ENCODE measurements around the gene NR5A1.

NR5A1 gene

DNA sequence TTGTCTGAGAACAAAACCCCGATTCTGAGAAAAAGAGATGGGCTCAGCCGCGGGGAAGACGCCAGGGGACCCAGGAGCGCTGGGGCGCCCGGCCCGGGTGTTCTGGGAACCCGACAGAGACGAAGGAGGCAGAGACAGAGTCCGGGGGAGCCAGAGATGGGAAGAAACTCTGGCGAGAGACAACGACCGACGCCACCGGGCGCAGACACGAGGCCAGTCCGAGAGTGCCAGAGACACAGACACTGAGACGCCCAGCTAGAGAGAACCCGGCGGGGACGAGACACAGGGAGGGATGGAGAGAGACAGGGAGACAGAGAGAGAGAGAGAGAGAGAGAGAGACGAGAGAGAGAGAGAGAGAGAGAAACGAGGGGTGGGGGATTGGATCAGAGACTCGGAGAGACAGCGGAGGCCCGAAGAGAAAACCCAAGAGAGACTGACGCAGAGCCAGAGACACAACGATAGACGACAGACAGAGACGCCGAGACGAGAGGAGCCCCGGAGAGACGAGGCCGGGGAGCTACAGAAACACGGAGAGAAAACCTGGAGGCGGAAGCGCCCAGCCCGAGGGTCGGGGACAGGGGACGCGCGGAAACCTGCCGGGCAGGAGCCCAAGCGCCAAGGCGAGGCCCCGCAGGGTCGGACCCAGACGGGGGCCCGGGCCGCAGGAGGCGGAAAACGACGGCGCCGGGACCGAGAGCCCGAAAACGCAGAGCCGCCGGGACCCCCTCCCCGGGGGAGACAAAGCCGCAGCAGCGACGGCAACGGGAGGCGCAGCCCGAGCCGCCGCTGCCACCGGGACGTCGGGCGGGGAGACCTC, 3.3 kb downstream of the NR5A1 start:
- Histone ChIP-seq H3K9me3 (replicated peaks; ENCODE audit: low read length) (no peaks in the 10 kb centered on the region), H3K36me3 (ENCODE audit: insufficient read depth, low read length) (no peaks in the 10 kb centered on the region), H3K9ac (ENCODE audit: low read depth, low read length) (no peak overlapping the region), H3K4me3 (ENCODE audit: low read length) (no peak overlapping the region), H3K4me2 (ENCODE audit: low read length) (no peak overlapping the region), H3K27me3 (ENCODE audit: control insufficient read depth, insufficient read depth, low read length) (peaks cover 70% of the 10 kb centered on the region), H3K4me1 (ENCODE audit: control insufficient read depth, insufficient read depth, low read length) (no peaks in the 10 kb centered on the region)

DNA sequence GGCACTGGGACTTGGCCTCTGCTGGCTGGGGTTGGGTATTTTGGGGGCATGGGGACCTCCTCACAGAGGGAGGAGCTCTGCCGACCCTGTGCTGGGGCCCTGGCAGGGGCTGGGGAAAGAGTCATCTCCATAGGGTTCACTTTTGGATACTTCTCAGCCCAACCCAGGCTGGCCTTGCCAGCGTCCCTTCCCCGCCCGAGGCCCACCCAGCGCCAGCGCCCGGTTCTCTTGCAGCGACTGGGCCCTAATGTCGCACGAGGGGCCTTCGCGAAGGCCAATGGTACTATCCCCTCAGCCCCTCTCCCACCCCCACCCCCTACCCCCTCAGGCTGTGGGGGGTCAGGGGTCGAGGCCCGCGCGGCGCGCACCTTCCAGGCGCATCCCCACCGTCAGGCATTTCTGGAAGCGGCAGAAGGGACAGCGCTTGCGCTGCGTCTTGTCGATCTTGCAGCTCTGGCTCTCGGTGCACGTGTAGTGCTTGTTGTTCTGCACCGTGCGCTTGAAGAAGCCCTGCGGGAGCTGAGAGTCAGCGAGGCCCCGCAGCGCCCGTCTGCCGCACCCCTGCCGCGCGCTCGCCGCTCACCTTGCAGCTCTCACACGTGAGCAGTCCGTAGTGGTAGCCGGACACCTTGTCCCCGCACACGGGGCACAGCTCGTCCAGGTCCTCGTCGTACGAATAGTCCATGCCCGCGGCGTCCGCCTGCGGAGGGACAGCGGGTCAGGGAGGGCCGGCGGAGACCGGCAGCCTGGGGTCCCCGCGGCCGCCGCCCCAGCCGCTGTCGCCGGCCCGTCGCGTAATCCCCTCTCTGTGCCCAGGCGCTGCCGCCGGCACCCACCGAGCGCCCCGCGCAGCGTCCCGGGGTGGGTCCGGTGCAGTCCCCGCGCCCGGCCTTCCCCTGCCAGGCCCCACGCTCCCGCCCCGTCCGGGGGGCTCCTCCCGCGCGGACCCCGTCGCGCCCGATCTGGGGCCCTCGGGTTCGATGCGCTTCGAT, 4.2 kb downstream of the NR5A1 start:
- H3K9me3 ChIP-seq (replicated peaks; ENCODE audit: low read length), result no peaks in the 10 kb centered on the region
- H3K4me3 ChIP-seq (ENCODE audit: low read length), result no peak overlapping the region
- no peaks in the 10 kb centered on the region for H3K36me3 ChIP-seq (ENCODE audit: insufficient read depth, low read length)
- H3K9ac ChIP-seq (ENCODE audit: low read depth, low read length), result no peak overlapping the region
- H3K4me1 ChIP-seq (ENCODE audit: control insufficient read depth, insufficient read depth, low read length), result no peaks in the 10 kb centered on the region
- no peak overlapping the region for H3K4me2 ChIP-seq (ENCODE audit: low read length)
- H3K27me3 ChIP-seq (ENCODE audit: control insufficient read depth, insufficient read depth, low read length), result peaks cover 77% of the 10 kb centered on the region

DNA sequence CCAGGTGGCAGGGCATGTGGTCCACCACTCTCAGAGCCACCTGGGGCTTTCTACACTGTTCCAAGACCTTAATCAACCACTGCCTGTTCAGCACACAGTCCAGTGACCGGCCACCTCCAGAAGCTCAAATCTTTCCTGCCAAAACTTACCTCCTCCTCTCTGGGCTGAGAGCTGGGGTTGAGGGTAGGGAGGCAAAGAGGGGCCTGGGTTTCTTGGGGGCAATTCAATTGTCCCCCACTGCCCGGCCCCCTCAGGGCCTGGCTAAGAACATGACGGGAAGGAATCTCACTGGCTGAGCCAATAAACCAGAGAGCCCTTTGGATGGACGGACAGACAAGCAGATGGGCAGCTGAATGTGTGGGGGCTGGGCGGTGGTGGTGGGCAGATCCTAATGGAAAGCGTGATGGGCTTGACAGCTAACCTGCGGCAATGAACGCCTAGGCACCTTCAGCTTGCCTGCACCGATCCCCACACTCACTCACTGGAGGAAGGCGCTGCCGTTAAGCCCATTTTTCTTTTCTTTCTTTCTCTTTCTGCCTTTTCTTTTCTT, 5.4 kb downstream of the NR5A1 start:
- Histone ChIP-seq H3K9me3 (replicated peaks; ENCODE audit: low read length) (no peaks in the 10 kb centered on the region), H3K4me1 (ENCODE audit: control insufficient read depth, insufficient read depth, low read length) (no peaks in the 10 kb centered on the region), H3K4me2 (ENCODE audit: low read length) (no peak overlapping the region), H3K27me3 (ENCODE audit: control insufficient read depth, insufficient read depth, low read length) (peaks cover 82% of the 10 kb centered on the region), H3K36me3 (ENCODE audit: insufficient read depth, low read length) (no peaks in the 10 kb centered on the region), H3K4me3 (ENCODE audit: low read length) (no peak overlapping the region), H3K9ac (ENCODE audit: low read depth, low read length) (no peak overlapping the region)

DNA sequence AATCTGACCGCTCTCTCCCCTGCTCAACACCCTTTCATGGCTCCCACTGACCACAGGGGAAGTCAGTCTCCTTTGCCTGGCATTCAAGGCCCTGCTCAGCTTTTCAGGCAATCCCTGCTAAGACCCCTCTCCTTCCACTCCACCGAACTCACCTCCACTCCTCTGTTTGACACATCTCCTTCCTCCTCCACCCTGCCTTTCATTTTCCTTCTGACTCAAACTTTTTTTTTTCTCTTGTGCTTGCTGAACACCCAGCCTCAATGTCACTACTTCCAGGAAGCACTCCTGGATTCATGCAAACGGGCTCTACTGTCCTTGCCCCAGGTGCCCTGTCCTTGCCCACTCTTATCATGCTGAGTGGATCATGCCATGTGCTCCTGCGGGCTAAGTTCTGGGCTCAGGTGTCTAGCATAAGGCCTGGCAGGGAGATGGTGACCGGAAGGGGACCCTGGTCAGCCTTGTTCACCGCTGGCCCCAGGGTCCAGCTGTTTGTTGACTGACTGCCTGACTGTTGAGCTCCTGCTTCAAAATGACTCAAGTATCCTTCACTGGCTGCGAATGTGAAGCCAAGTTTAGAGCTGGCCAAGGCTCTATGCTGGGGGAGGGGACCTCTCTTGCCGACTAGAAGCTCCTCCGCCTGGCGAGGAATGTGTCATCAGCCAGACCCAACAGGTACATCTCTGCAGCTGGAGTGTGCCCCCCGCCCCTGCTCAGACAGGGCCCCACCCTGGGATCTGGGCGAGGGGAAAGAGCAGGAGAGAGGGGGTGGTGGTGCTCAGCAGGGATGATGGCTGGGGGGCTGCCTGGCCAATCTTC, 6.2 kb downstream of the NR5A1 start:
- Histone ChIP-seq H3K4me1 (ENCODE audit: control insufficient read depth, insufficient read depth, low read length) (no peaks in the 10 kb centered on the region), H3K27me3 (ENCODE audit: control insufficient read depth, insufficient read depth, low read length) (peaks cover 84% of the 10 kb centered on the region), H3K4me2 (ENCODE audit: low read length) (no peak overlapping the region), H3K4me3 (ENCODE audit: low read length) (no peak overlapping the region), H3K9ac (ENCODE audit: low read depth, low read length) (no peak overlapping the region), H3K36me3 (ENCODE audit: insufficient read depth, low read length) (no peaks in the 10 kb centered on the region), H3K9me3 (replicated peaks; ENCODE audit: low read length) (no peaks in the 10 kb centered on the region)

DNA sequence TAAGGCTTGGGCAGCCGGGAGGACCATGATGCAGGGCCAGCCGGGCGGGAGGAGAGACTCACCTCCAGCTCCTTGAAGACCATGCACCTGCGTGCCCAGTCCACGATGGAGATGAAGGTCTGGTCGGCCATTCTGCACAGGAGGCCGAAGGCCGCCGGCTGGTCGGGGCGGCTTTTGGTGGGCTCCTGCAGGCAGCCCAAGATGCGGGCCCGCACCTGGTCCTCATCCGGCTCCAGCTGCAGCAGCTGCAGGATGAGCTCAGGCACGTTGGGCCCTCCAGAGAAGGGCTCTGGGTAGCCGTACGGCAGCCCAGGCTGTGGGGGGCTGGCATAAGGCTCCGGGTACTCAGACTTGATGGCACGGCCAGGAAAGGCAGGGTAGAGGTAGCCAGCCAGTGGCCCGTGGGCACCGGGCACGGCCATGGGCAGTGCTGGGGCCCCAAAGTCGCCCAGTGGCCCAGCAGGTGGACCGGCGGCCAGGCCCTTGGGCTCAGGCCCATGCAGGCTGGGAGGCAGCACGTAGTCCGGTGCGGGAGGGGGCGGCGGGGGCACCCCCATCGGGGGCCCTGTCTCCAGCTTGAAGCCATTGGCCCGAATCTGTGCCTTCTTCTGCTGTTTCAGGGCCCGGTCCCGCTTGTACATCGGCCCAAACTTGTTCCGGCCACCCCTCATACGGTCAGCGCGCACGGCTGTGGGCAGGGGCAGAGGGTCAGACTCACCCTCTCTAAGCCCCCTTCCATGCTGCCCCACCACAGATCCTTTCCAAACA, 7.0 kb downstream of the NR5A1 start:
- no peak overlapping the region for H3K4me2 ChIP-seq (ENCODE audit: low read length)
- H3K36me3 ChIP-seq (ENCODE audit: insufficient read depth, low read length), result no peaks in the 10 kb centered on the region
- H3K4me1 ChIP-seq (ENCODE audit: control insufficient read depth, insufficient read depth, low read length), result no peaks in the 10 kb centered on the region
- H3K9me3 ChIP-seq (replicated peaks; ENCODE audit: low read length), result no peaks in the 10 kb centered on the region
- H3K9ac ChIP-seq (ENCODE audit: low read depth, low read length), result no peak overlapping the region
- no peak overlapping the region for H3K4me3 ChIP-seq (ENCODE audit: low read length)
- peaks cover 82% of the 10 kb centered on the region for H3K27me3 ChIP-seq (ENCODE audit: control insufficient read depth, insufficient read depth, low read length)

DNA sequence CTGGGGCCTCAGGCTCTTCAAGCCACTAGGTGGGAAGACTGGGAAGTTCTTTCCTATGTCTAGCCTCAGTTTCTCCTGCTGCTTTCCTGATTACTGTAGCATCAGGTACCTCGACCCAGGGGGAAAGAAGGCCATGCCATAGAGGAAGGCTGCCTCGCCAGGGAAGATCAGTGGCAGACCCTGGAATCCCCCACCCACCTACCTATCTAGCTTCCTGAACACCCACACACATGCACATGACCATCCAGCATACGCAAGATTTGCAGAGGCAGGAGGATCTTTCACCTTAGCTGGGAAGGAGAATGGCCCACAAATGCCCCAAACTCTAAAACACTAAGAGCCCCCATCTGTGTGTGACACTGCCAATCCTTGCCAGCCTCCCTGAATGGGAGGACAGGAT, 8.0 kb downstream of the NR5A1 start:
- no peak overlapping the region for H3K9ac ChIP-seq (ENCODE audit: low read depth, low read length)
- H3K4me1 ChIP-seq (ENCODE audit: control insufficient read depth, insufficient read depth, low read length), result no peaks in the 10 kb centered on the region
- H3K4me3 ChIP-seq (ENCODE audit: low read length), result no peak overlapping the region
- H3K9me3 ChIP-seq (replicated peaks; ENCODE audit: low read length), result no peaks in the 10 kb centered on the region
- no peaks in the 10 kb centered on the region for H3K36me3 ChIP-seq (ENCODE audit: insufficient read depth, low read length)
- peaks cover 85% of the 10 kb centered on the region for H3K27me3 ChIP-seq (ENCODE audit: control insufficient read depth, insufficient read depth, low read length)
- no peak overlapping the region for H3K4me2 ChIP-seq (ENCODE audit: low read length)

DNA sequence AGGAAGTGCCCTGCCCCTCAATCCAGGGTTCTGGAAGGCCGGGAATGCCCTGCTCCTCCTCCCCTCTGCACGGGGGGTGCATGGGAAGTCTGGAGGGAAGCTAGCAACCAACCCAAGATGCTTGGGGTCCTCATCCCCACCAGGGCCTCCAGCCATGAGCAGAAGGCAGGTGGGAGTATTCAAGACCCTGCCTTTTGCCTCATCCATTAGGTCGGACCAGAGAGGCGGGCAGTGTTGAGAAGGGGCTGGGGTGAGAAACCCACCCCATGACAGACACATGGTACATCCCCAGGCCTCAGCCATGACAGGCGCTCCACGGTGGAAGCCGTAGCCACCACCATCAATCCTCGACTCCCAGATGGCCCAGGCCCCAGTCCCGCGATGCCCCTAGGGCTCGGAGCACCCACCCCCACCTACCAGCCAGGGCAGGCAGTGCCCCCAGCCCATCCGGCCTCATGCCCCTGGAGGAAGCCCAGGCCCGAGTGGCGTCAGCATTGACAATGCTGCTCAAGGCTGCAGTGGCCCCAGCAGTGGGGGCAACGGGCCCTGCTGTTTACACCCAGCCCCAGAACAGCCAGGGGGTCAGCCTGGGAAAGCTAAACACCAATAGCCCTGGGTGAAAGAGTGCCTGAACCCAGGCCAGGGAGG, 8.6 kb downstream of the NR5A1 start:
- H3K4me2 ChIP-seq (ENCODE audit: low read length), result no peak overlapping the region
- H3K9ac ChIP-seq (ENCODE audit: low read depth, low read length), result no peak overlapping the region
- no peak overlapping the region for H3K4me3 ChIP-seq (ENCODE audit: low read length)
- no peaks in the 10 kb centered on the region for H3K9me3 ChIP-seq (replicated peaks; ENCODE audit: low read length)
- H3K36me3 ChIP-seq (ENCODE audit: insufficient read depth, low read length), result no peaks in the 10 kb centered on the region
- H3K27me3 ChIP-seq (ENCODE audit: control insufficient read depth, insufficient read depth, low read length), result peaks cover 85% of the 10 kb centered on the region
- H3K4me1 ChIP-seq (ENCODE audit: control insufficient read depth, insufficient read depth, low read length), result no peaks in the 10 kb centered on the region

DNA sequence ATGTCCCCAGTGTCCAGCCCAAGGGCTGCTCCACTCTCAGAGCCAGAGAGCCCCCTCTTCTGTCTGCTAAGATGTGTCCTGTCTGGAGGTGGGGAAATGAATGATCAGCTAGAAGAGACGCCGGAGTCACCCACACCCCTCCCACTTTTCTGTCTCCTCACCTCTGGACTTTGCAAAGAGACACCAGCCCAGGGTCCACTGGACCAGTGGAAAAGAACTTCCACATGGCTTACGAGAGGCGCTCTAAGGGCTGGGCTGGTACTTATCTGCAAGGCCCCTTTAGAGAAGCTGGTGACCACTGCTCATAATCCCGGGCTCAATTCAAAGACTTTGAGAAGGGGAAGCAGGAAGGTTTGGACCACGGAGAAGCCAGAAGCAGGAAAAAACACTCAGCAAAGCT, 9.2 kb downstream of the NR5A1 start:
- Histone ChIP-seq H3K4me1 (ENCODE audit: control insufficient read depth, insufficient read depth, low read length) (no peaks in the 10 kb centered on the region), H3K9me3 (replicated peaks; ENCODE audit: low read length) (no peaks in the 10 kb centered on the region), H3K36me3 (ENCODE audit: insufficient read depth, low read length) (no peaks in the 10 kb centered on the region), H3K27me3 (ENCODE audit: control insufficient read depth, insufficient read depth, low read length) (peaks cover 84% of the 10 kb centered on the region), H3K4me2 (ENCODE audit: low read length) (no peak overlapping the region), H3K4me3 (ENCODE audit: low read length) (no peak overlapping the region), H3K9ac (ENCODE audit: low read depth, low read length) (no peak overlapping the region)

DNA sequence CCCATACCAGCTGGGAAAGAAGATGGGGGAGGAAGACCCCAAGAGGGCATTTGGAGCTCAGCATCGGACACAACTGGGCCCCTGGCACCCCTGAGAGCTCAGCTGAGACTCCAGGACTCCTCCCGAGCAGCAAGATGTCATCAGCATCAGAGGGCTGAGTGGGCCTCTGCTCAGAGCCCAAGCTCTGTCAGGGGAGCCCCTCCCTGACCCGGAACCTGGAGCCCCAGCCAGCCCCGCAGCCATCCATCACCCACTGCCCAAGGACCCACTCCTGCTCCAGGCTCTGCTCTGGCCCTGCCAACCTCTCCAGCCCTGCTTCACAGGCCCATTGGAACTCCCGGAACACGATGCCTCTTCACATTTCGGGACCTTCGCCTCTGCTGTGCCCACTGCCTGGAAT, 9.8 kb downstream of the NR5A1 start:
- Histone ChIP-seq H3K9me3 (replicated peaks; ENCODE audit: low read length) (no peaks in the 10 kb centered on the region), H3K27me3 (ENCODE audit: control insufficient read depth, insufficient read depth, low read length) (peaks cover 82% of the 10 kb centered on the region), H3K4me2 (ENCODE audit: low read length) (no peak overlapping the region), H3K4me3 (ENCODE audit: low read length) (no peak overlapping the region), H3K4me1 (ENCODE audit: control insufficient read depth, insufficient read depth, low read length) (no peaks in the 10 kb centered on the region), H3K9ac (ENCODE audit: low read depth, low read length) (no peak overlapping the region), H3K36me3 (ENCODE audit: insufficient read depth, low read length) (no peaks in the 10 kb centered on the region)

DNA sequence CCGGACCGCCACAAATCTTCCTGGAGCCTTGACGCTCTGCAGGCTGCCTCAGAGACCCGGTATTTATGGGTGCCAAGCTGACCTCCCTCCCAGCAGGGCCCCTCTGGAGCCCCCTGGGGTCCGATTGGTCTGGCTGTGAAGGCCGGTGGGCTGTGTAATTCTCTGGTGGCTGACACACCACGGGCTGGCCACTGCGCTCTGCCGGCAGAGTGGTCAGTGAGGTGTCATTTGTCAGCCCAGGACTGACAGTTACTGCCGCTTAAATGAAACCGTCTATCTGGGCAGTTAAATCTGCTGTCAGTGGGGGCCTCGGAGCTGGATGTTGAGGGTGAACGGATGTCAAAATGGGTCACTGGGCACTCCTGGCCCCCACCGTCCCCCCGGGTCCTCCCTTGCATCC, 10.7 kb downstream of the NR5A1 start:
- Histone ChIP-seq H3K9me3 (replicated peaks; ENCODE audit: low read length) (no peaks in the 10 kb centered on the region), H3K4me3 (ENCODE audit: low read length) (no peak overlapping the region), H3K4me1 (ENCODE audit: control insufficient read depth, insufficient read depth, low read length) (no peaks in the 10 kb centered on the region), H3K27me3 (ENCODE audit: control insufficient read depth, insufficient read depth, low read length) (peaks cover 73% of the 10 kb centered on the region), H3K4me2 (ENCODE audit: low read length) (no peak overlapping the region), H3K36me3 (ENCODE audit: insufficient read depth, low read length) (no peaks in the 10 kb centered on the region), H3K9ac (ENCODE audit: low read depth, low read length) (no peak overlapping the region)

Measured in skeletal muscle satellite cell (primary cell).